ENCODE measurements around the gene ISG15.
"Not testable (repeated sequence)": the region's sequence is repeated elsewhere in the genome, so short reads cannot be mapped to it uniquely, and the experiment has no call there.

ISG15 gene

DNA sequence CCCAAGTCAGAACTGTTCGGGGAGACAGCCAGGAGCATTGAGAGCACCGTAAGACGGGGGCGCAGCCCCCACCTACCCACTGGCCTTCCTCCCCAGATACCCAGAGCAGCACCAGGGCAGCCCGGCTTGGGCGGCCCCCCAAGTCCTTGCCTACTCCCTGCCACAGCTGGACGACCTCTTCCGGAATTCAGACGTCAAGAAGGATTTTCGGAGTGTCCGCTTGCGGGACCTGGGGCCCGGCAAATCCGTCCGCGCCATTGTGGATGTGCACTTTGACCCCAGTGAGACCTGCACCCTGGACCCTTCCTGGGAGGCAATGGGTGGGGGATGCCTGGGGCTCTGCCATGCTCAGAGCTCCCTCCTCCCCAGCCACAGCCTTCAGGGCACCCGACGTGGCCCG is 34.1 kb downstream of the ISG15 start:
- no peak for DNase-seq

DNA sequence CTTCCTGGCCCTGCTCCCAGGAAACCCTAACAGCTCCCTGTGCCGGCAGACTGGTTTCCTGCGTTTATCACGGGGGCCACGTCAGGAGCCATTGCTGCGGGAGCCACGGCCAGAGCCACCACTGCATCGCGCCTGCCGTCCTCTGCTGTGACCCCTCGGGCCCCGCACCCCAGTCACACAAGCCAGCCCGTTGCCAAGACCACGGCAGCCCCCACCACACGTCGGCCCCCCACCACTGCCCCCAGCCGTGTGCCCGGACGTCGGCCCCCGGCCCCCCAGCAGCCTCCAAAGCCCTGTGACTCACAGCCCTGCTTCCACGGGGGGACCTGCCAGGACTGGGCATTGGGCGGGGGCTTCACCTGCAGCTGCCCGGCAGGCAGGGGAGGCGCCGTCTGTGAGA is 34.7 kb downstream of the ISG15 start:
- DNase-seq, result no peak

DNA sequence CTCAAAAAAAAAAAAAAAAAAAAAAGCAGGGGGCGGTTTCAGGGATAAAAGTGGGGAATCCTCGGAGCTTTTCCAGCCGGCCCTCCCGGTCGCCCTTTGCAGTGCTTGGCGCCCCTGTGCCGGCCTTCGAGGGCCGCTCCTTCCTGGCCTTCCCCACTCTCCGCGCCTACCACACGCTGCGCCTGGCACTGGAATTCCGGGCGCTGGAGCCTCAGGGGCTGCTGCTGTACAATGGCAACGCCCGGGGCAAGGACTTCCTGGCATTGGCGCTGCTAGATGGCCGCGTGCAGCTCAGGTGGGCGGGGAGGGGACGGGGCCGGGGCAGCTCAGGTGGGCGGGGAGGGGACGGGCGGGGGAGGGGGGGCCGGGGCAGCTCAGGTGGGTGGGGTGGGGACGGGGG is 35.5 kb downstream of the ISG15 start:
- no peak for DNase-seq

DNA sequence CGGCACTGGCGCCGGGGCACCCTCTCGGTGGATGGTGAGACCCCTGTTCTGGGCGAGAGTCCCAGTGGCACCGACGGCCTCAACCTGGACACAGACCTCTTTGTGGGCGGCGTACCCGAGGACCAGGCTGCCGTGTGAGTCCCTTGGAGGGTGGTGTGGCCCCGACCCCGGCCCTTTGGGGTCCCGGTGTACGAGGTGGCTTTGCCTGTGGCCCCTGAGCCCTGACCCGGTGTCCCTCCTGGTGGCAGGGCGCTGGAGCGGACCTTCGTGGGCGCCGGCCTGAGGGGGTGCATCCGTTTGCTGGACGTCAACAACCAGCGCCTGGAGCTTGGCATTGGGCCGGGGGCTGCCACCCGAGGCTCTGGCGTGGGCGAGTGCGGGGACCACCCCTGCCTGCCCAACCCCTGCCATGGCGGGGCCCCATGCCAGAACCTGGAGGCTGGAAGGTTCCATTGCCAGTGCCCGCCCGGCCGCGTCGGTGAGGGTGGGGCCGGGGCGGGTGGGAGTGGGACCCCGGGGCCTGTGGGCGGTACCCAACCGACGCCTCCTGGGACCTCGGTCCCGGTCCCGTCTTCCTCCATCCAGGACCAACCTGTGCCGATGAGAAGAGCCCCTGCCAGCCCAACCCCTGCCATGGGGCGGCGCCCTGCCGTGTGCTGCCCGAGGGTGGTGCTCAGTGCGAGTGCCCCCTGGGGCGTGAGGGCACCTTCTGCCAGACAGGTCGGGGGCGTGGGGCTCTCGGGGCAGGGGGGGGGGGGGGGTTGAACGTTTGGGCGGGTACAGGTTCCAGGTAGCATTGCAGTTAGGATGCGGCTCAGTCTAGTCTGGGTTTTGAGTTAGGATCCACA is 36.2 kb downstream of the ISG15 start:
- no peak for DNase-seq

DNA sequence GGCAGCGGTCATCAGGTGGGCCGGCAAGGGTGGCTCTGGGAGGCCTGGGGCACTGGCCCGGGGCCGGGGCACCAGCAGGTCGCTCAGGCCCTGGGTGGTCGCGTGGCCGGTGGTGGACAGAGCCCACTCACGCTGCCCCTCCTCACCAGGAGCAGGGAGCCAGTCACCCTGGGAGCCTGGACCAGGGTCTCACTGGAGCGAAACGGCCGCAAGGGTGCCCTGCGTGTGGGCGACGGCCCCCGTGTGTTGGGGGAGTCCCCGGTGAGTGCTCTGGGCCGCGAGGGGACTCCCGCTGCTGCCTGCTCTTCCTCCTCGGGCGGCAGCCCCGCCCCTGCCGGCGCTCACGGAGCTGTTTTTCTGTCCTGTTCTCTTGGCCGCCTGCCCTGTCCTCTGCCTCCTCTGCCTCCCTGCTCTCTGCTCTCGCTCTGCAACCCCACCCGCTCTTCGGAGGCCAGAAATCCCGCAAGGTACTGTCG is 37.3 kb downstream of the ISG15 start:
- no peak for DNase-seq

DNA sequence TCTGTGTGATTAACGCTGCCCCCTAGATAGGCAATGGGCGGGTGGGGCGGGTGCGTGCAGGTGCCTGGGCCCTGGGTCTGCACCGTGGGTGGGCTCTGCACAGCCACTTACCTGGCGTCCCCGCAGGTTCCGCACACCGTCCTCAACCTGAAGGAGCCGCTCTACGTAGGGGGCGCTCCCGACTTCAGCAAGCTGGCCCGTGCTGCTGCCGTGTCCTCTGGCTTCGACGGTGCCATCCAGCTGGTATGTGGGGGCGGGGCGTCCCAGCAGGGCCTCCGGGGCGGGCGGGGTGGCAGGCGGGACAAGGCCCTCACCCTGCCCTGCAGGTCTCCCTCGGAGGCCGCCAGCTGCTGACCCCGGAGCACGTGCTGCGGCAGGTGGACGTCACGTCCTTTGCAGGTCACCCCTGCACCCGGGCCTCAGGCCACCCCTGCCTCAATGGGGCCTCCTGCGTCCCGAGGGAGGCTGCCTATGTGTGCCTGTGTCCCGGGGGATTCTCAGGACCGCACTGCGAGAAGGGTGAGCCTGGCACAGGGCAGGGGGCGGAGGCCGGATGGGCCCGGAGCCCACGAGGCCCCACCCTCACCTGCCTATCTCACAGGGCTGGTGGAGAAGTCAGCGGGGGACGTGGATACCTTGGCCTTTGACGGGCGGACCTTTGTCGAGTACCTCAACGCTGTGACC is 38.0 kb downstream of the ISG15 start:
- DNase-seq, result no peak

DNA sequence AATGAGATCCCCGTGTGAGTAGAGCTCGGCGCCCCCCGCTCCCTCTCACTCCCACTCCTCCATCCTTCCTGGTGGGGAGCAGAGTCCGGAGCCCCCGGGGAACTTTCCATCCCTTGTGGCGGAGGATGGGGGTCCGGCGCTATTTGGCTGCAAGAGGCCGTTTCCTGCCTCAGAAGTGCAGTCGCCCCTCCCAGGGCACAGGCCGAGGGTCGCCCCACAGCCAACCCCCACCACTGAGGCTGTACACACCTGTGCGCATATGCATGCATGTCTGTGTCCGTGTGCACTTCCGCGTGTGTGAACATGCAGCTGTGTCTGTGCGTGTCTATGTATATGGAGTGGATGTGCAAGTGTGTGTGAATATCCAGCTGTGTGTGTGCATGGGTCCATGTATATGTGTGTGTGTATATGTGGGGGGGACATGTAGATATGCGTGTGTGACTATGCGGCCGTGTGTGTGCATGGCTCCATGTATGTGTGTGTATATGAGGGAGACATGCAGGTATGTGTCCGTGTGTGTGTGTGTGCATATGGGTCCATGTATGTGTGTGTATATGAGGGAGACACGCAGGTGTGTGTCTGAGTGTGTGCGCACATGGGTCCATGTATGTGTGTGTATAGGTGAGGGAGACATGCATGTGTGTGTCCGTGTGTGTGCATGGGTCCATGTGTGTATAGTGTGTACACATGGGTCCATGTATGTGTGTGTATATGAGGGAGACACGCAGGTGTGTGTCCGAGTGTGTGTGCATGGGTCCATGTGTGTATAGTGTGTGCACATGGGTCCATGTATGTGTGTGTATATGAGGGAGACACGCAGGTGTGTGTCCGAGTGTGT is 38.9 kb downstream of the ISG15 start:
- no peak for DNase-seq

DNA sequence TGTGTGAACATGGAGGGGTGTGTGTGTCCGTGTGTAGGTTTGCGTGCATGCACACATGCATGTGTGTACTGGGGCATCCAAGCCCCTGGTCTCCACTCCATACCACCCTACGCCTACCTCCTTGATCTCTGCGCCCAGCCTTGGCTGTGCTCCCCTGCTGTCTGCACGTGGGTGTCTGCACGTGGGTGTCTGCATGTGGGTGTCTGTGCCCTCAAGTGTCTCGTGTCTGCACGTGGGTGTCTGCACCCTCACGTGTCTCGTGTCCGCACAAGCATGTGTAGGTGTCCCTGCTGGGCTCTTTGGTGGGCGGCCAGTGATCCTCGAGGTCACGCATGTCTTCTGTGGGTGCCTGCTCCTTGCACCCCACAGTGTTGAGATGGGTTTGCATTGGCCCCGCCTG is 39.7 kb downstream of the ISG15 start:
- no peak for DNase-seq

DNA sequence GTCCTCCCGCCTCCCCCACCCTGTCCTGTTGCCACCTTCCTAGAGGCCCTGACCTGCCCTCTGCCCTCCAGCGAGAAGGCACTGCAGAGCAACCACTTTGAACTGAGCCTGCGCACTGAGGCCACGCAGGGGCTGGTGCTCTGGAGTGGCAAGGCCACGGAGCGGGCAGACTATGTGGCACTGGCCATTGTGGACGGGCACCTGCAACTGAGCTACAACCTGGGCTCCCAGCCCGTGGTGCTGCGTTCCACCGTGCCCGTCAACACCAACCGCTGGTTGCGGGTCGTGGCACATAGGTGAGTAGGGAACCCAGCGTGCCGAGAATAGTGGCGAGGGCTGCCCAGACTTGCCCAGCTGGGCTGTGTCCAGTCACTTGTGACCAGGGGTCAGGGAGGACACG is 40.4 kb downstream of the ISG15 start:
- DNase-seq, result no peak

DNA sequence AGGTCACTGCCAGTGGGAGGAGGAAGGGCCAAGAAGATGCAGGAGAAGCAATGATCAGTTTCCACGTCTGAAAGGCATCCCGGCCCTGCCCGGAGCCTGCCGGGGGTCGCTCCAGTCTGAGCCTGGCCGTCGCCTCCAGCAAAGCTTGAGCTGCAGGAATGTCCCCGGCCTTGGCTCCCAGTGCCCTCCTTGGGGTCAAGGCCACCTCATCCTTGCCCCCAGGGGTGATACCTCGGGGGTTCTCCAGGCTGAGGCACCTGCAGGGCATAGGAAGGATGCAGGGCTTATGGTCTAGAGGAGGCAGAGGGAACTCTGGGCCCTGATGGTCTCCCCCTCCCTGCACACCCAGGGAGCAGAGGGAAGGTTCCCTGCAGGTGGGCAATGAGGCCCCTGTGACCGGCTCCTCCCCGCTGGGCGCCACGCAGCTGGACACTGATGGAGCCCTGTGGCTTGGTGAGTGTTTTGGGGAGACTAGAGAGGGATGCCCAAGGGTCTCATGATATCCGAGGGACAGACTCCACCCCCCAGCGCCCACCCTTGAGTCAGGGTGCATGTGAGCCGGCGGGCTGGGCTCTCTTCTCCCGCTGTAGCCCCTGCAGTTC is 40.9 kb downstream of the ISG15 start:
- DNase-seq, result no peak

DNA sequence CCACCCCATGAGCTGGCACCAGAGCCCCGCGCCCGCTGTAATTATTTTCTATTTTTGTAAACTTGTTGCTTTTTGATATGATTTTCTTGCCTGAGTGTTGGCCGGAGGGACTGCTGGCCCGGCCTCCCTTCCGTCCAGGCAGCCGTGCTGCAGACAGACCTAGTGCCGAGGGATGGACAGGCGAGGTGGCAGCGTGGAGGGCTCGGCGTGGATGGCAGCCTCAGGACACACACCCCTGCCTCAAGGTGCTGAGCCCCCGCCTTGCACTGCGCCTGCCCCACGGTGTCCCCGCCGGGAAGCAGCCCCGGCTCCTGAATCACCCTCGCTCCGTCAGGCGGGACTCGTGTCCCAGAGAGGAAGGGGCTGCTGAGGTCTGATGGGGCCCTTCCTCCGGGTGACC is 41.7 kb downstream of the ISG15 start:
- DNase-seq, result no peak

DNA sequence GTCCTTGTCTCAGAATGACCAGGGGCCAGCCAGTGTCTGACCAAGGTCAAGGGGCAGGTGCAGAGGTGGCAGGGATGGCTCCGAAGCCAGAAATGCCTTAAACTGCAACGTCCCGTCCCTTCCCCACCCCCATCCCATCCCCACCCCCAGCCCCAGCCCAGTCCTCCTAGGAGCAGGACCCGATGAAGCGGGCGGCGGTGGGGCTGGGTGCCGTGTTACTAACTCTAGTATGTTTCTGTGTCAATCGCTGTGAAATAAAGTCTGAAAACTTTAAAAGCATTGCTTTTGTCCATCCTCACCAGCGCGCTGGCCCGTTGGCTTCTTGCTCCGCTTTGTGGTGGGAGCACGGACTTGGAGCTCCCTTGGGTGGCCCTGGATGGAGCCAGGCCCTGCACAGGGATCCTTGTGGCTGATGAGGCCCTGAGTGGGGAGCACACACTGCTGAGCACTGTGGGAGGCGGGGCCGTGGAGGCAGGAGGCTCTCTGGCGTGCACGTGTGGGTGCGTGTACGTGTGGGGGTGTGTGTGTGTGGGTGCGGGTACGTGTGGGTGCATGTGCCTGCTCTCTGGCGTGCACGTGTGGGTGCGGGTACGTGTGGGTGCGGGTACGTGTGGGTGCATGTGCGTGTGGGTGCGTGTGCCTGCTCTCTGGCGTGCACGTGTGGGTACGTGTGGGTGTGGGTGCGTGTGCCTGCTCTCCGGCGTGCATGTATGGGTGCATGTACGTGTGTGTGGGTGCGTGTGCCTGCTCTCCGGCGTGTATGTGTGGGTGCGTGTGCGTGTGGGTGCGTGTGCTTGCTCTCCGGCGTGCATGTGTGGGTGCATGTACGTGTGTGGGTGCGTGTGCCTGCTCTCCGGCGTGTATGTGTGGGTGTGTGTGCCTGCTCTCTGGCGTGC is 42.8 kb downstream of the ISG15 start:
- DNase-seq, result no peak

DNA sequence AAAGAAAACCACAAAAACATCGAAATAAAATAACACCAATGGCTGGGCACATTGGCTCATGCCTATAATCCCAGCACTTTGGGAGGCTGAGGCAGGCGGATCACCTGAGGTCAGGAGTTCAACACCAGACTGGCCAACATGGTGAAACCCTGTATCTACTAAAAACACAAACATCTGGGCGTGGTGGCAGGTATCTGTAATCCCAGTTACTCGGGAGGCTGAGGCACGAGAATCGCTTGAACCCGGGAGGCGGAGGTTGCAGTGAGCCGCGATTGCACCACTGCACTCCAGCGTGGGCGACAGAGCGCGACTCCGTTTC is 44.4 kb downstream of the ISG15 start:
- not testable (repeated sequence) for DNase-seq

DNA sequence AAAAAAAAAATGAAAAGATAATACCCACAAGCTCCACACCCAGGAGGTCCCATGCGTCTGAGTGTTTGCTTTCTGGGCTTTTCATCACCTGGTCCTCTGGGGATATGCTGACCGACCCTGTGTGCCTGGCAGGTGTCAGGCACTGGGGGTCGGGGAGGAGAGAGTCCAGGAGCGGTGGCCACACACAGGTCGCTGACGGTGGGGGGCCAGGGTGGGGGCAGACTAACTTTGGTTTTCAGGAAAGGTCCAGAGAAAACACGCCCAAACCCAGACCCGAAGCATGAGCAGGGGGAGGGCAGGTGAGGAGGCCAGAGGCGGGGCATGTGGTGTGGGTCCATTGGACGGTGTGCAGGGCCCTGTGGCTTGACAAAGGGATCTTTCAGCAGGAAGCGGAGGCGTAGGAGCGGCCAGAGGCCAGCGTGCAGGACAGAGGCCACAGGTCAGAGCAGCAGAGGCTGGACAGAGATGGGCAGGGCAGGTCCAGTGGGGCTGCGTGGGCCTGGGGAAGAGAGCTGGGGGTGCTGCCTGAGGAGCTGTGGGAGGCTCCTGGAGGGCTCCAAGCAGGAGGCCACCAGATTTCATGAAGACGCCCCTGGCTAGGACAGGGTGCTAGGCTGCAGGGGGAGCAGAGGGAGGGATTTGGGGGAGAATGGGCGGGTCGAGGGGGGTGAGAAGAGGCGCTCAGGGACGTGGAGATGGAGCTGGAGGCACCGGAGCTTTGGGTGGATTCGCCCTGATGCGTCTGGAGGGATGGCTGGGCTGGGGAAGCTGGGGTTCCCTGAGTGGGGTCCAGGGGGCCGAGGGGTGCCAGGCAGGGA is 45.0 kb downstream of the ISG15 start:
- no peak for DNase-seq

DNA sequence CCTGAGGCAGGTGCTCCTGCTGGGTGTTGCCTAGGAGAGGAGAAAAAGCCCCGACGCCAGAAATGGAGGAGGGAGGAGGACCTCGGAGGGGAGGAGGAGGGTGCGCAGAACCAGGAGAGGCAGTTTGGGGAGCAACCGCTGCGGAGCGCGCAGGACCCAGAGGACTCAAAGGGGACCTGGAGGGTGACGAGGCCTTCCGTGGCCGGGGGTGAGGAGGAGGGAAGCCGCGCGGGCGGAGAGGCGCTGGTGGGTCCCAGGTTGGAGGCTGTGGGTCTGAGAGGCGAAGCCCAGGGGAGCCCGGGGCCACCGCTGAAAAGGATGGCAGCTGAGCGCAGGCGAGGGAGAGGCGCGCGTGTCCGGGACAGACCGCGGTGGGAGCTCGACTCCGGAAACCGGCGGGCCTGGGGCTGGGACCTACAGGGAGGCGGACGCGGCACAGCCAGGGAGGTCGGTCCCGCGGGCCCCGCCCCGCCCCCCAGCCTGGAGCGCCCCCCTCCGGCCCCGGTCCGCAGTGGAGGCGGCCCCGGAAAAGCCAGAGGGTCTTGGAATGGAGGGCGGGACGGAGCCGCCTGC is 45.7 kb downstream of the ISG15 start:
- DNase-seq, result peak; percentile 79

DNA sequence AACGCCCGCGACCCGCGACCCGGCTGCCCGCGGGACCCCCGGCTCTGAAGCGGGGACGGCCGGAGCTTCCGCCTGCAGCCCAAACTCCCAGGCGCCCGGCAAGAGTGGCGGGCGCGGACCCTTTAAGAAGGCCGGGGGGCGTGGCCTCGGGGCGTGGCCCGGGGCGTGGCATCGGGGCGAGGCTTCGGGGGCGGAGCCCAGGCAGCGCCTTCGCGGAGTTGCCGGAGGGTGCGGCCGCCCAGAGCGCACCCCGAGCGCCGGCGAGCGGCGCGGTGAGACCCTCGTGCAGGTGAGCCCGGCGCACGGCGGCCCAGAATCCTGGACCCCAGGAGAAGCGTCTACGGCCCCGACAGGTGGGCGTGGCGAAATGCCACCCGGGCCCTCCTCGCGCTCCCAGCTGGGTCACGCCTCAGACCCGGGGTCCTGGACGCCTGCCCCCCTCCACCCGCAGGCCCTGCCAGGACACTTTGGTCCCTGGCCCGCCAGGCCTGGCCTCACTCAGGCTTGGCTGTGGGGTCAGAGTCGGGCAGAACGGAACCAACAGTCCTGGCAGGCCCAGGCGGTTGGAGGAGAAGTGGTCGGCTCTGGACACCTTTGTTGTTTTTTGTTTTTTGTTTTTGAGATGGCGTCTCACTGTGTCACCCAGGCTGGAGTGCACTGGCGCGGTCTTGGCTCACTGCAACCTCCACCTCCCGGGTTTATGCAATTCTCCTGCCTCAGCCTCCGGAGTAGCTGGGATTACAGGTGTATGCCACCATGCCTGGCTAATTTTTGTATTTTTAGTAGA is 46.4 kb downstream of the ISG15 start:
- peak; percentile 97 for DNase-seq

DNA sequence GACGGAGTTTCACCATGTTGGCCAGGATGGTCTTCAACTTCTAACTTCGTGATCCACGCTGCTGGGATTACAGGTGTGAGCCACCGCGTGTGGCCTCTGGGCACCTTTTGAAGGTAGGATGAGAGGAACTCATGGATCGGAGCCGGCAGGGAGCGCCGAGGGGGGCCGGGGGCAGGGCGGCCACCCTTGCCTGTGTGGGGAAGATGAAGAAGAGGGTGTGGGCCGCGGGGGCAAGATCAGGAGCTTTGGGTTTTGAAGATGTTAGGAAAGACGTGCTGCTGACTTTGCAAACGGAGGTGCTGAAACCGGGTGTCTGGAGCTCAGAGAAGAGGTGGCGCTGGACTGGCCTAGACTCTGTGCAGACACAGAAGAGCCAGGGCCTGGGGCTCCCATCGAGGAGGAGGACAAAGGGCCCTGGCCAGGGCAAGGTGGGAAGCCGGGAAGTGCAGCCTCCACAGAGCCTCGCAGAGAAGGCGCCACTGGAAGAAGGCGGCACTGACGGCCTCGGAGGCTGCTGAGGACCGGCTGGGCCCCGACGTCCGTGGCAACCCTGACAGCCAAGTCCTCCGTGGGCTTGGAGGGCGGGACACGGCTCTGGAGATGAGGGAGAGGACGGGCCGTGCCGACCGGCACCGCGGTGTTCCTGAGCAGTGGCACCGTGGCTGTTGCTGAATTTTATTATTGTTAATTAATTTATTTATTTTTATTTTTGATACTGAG is 47.1 kb downstream of the ISG15 start:
- no peak for DNase-seq

DNA sequence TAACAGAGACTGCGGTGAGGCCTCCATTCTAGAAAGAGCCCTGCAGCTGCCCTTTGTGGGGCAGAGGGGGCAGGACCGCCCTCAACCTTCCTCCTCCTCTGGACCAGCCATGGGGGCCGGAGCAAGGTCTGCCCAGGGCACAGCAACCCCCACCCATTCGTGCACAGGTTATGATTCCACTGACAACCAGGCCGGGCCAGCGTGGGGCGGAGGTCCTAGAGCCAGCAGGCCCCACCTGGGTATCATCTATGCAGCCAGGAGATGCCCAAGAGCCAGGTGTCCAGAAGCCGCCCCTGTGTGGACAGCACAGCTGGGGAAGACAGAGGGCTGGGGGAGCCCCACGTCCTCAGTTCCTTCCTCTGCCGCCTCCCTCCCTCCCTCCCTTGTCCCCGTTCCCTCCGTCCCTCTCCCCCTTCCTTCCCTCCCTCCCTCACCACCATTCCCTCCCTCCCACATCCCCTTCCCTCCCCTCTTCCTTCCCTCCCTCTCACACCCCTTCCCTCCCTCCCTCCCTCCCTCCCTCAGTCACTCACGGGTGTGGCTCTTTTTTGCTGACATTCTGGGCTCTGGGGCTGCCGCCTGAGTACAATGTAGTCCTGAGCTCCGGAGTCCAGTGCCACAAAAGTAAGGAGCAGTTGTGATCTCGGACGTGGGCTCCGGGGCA is 48.5 kb downstream of the ISG15 start:
- no peak for DNase-seq
